HG03025 (cell line): ENCODE results near the gene PGBD5.

ENCODE experiments used
- ATAC-seq: cut with Tn5 transposase; IDR thresholded peaks from one replicate; pipeline ENCODE4 v1.9.1; 2021; ENCODE audit warnings: mild to moderate bottlenecking, moderate library complexity; ENCODE audit not compliant: unreplicated experiment, low FRiP score

PGBD5 gene

GRCh38 chr1:230379462-230379861, 46.7 kb downstream of the PGBD5 start:
- ATAC-seq, result no peak

- ATAC-seq, result no peak
These were observed 48.3 kb downstream of the PGBD5 start for GRCh38 chr1:230377851-230378250.

- ATAC-seq, result no peak
These were observed 48.8 kb downstream of the PGBD5 start for GRCh38 chr1:230377324-230377723.

GRCh38 chr1:230376296-230376695, 49.8 kb downstream of the PGBD5 start:
- no peak for ATAC-seq

- no peak for ATAC-seq
These were observed 50.4 kb downstream of the PGBD5 start for GRCh38 chr1:230375780-230376179.

GRCh38 chr1:230375147-230375546, 51.0 kb downstream of the PGBD5 start:
- ATAC-seq, result no peak

- ATAC-seq, result no peak
These were observed 54.0 kb downstream of the PGBD5 start for GRCh38 chr1:230371923-230372703.

GRCh38 chr1:230370109-230370508, 56.0 kb downstream of the PGBD5 start:
- no peak for ATAC-seq

GRCh38 chr1:230368871-230369270, 57.3 kb downstream of the PGBD5 start:
- no peak for ATAC-seq

GRCh38 chr1:230368363-230368762, 57.8 kb downstream of the PGBD5 start:
- no peak for ATAC-seq

GRCh38 chr1:230366504-230366915, 59.6 kb downstream of the PGBD5 start:
- no peak for ATAC-seq

GRCh38 chr1:230365723-230366307, 60.3 kb downstream of the PGBD5 start:
- ATAC-seq, result no peak

- no peak for ATAC-seq
These were observed 63.2 kb downstream of the PGBD5 start for GRCh38 chr1:230362949-230363348.

- ATAC-seq, result no peak
These were observed 64.2 kb downstream of the PGBD5 start for GRCh38 chr1:230361941-230362340.

GRCh38 chr1:230359992-230360668, 66.0 kb downstream of the PGBD5 start:
- ATAC-seq, result no peak

- no peak for ATAC-seq
These were observed 69.0 kb downstream of the PGBD5 start for GRCh38 chr1:230356869-230357794.

- no peak for ATAC-seq
These were observed 69.9 kb downstream of the PGBD5 start for GRCh38 chr1:230356190-230356589.

- no peak for ATAC-seq
These were observed 70.5 kb downstream of the PGBD5 start for GRCh38 chr1:230355594-230355993.

GRCh38 chr1:230355128-230355527, 71.0 kb downstream of the PGBD5 start:
- ATAC-seq, result no peak

GRCh38 chr1:230354005-230354404, 72.1 kb downstream of the PGBD5 start:
- ATAC-seq, result no peak

- no peak for ATAC-seq
These were observed 73.6 kb downstream of the PGBD5 start for GRCh38 chr1:230352537-230352936.
